MM.1S (cell line): Measurements from ENCODE around the gene OR4D2.

Source experiments
- EZH2 ChIP-seq: fragments of 300-600 bp; sonication (generic); optimal IDR thresholded peaks from 2 replicates; pipeline ENCODE3; 2017; ENCODE audit warnings: low read depth, mild to moderate bottlenecking, antibody characterized with exemption, low read length, mixed read lengths
- EZH2phosphoT487 ChIP-seq: fragments of 300-600 bp; sonication (generic); IDR thresholded peaks from 2 replicates; pipeline ENCODE4 v1.6.1; 2018; ENCODE audit warnings: antibody characterized with exemption, low read length
- TF ChIP-seq, protein P1 (sequence below): fragments of 300-600 bp; sonication (generic); IDR thresholded peaks from 2 replicates; pipeline ENCODE4 v1.5.1; 2016; ENCODE audit warnings: antibody characterized with exemption, low read length, mixed read lengths

DNA sequence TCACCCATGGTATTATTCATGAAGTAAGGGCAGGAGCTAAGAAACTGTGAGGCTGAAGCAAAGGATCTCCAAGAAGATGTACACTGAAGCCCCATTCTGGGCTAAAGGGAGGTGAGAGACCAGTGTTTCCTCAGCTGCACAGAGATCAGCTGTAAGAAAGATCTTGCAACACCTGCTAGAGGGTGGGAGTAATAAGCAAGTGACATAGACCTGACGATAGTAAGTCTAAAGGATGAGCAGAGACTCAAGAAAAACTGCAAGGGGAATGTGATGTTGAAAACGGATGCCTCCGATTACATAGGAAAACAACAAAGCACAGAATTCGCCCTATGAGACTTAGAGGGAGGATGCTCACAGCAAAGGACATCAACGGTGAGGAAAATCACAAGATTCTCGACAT is at the start of gene OR4D2:
- TF ChIP-seq EZH2 (no peak), EZH2phosphoT487 (no peak)
- TF ChIP-seq, protein P1, sequence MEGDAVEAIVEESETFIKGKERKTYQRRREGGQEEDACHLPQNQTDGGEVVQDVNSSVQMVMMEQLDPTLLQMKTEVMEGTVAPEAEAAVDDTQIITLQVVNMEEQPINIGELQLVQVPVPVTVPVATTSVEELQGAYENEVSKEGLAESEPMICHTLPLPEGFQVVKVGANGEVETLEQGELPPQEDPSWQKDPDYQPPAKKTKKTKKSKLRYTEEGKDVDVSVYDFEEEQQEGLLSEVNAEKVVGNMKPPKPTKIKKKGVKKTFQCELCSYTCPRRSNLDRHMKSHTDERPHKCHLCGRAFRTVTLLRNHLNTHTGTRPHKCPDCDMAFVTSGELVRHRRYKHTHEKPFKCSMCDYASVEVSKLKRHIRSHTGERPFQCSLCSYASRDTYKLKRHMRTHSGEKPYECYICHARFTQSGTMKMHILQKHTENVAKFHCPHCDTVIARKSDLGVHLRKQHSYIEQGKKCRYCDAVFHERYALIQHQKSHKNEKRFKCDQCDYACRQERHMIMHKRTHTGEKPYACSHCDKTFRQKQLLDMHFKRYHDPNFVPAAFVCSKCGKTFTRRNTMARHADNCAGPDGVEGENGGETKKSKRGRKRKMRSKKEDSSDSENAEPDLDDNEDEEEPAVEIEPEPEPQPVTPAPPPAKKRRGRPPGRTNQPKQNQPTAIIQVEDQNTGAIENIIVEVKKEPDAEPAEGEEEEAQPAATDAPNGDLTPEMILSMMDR: no peak
